ENCODE data around the gene SERPING1.

GRCh38 chr11:57574061-57574460, 23.4 kb upstream of the SERPING1 start:
- TF ChIP-seq POLR2AphosphoS5 (IDR thresholded peaks at IDR 0.05; ENCODE audit: low read depth, low read length) (no peak), TAF1 (IDR thresholded peaks at IDR 0.05; ENCODE audit: borderline replicate concordance, insufficient read depth, low read length) (no peak), SIN3A (IDR thresholded peaks at IDR 0.05; ENCODE audit: borderline replicate concordance, insufficient read depth, low read length) (no peak), REST (IDR thresholded peaks at IDR 0.05; ENCODE audit: insufficient read depth in 1 of 2, low read depth in 2 of 2, low read length in 2 of 2) (no peak), FOXP2 (optimal IDR thresholded peaks at IDR 0.05; ENCODE audit: borderline replicate concordance, extremely low read depth, extremely low read length, insufficient read depth) (no peak)

Measured in PFSK-1 (cell line).